Activated gamma-delta T cell treated with Interleukin-2 at 50 U/mL for 16 hours (primary cell): Measurements from ENCODE around the gene KIAA1755.

ENCODE experiments used
- DNase-seq: peaks from one replicate; pipeline ENCODE4 v3.0.0-alpha.2; 2020

Gene KIAA1755

GRCh38 chr20:38260378-38261053, at the start of gene KIAA1755:
Gene KIAA1755, minus strand, starts transcription at chr20:38260735. Its CDS starts 235 bp downstream, at chr20:38260500.
- no peak for DNase-seq

GRCh38 chr20:38308447-38308846, 47.9 kb upstream of the KIAA1755 start:
- no peak for DNase-seq

- DNase-seq: no peak
Observed at GRCh38 chr20:38308047-38308438, 47.5 kb upstream of the KIAA1755 start.

GRCh38 chr20:38307371-38308046, 47.0 kb upstream of the KIAA1755 start:
- no peak for DNase-seq

- DNase-seq: no peak
Observed at GRCh38 chr20:38306379-38306778, 45.8 kb upstream of the KIAA1755 start.

GRCh38 chr20:38305541-38305940, 45.0 kb upstream of the KIAA1755 start:
- DNase-seq: no peak

GRCh38 chr20:38304845-38305447, 44.4 kb upstream of the KIAA1755 start:
- DNase-seq: no peak

GRCh38 chr20:38303908-38304379, 43.4 kb upstream of the KIAA1755 start, which contains the start of gene BPI:
Gene BPI, plus strand, starts transcription at chr20:38304156. Its CDS starts 68 bp downstream, at chr20:38304224.
- DNase-seq: no peak

GRCh38 chr20:38302786-38303185, 42.3 kb upstream of the KIAA1755 start:
- no peak for DNase-seq

GRCh38 chr20:38301309-38301708, 40.8 kb upstream of the KIAA1755 start:
- DNase-seq: no peak

GRCh38 chr20:38300438-38300837, 39.9 kb upstream of the KIAA1755 start:
- no peak for DNase-seq

- DNase-seq: no peak
Observed at GRCh38 chr20:38299963-38300362, 39.4 kb upstream of the KIAA1755 start.

- DNase-seq: no peak
Observed at GRCh38 chr20:38298768-38299288, 38.3 kb upstream of the KIAA1755 start.

- DNase-seq: no peak
Observed at GRCh38 chr20:38297916-38298674, 37.6 kb upstream of the KIAA1755 start.

GRCh38 chr20:38296433-38296832, 35.9 kb upstream of the KIAA1755 start:
- no peak for DNase-seq

- DNase-seq: no peak
Observed at GRCh38 chr20:38295811-38296210, 35.3 kb upstream of the KIAA1755 start.

- DNase-seq: no peak
Observed at GRCh38 chr20:38294076-38294591, 33.6 kb upstream of the KIAA1755 start.

- DNase-seq: no peak
Observed at GRCh38 chr20:38293491-38294065, 33.0 kb upstream of the KIAA1755 start.

GRCh38 chr20:38291966-38292365, 31.4 kb upstream of the KIAA1755 start:
- DNase-seq: no peak

GRCh38 chr20:38290829-38291814, 30.6 kb upstream of the KIAA1755 start:
- no peak for DNase-seq
